ENCODE measurements around the gene NDRG4. TPM values are rescaled to one million over a fixed set of nuclear protein-coding genes. Genes with fewer than 3 reads are reported as not detected.
A peak's percentile ranks its signal among the peaks of the same experiment; 100 is the strongest.

NDRG4 gene
- total RNA-seq, 4 donors from 2014 or later, result 0.60 to 64.7 (median 4.4) TPM

DNA sequence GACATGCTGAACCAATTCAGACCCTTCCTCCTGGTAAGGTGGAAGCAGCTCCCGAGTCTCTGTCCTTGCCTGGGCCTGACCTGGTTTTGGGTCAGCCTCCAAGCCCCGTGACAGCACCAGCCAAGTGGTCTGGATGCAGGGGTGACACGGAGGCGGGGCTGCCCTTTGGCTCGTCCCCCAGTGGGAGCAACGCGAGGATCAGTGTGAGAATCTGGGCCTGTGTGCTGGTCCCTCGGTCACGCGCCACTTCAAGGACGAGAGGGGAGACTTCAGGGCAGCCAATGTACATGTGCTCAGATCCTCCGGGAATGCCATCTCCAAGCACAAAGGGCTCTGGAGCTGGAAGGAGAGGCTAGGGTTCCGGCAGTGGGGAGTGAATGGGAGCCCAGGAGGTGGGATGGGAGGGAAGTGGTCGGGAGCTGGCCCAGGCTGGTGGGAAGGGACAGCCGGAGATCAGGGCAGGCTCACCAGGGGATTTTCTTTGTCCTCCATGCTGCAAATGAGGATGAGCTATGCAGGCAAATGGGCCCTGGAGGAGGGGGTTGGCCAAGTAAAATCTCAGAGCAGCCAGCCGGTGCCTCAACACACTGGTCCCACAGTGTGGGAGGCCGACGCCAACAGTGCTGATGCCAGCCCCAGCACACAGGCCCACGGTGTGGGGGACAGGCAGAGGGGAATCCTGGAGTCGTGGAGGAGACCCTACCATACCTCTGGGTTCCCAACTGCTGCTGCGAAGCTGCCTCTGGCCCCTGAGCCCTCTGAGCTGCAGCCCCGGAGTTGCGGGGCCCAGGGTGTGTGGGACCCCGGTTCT lies 4.2 kb upstream of the NDRG4 start:
- DNase-seq, result no peak
- Histone ChIP-seq H3K27me3 (peaks cover 15% of the 10 kb centered on the region), H3K36me3 (no peaks in the 10 kb centered on the region), H3K4me1 (peaks cover 0 to 10% (median 2%) of the 10 kb centered on the region in 4 donors), H3K4me3 (no peak overlapping the region), H3K9me3 (no peaks in the 10 kb centered on the region), H3K27ac (peak overlapping the region in 2 of 4 donors; percentile 16 to 29)
- in situ Hi-C loops (cut with MboI; ENCODE audit: low pct_ligation_motif_present in 1 of 4, low pct_unique_long_range_greater_than_20kb in 1 of 4, low sequenced_read_pairs in 3 of 4) (loop anchor here in 1 of 4 donors (25.0 kb wide), 1 partner anchor 483 kb away; the partner anchor contains the start of genes USB1 and ZNF319), intact Hi-C loops (cut with DNase I; ENCODE audit: low total_unique reads) (no loop called here)
- no peak for TF ChIP-seq POLR2AphosphoS5 (IDR thresholded peaks at IDR 0.05)
- TF ChIP-seq EP300 (IDR thresholded peaks at IDR 0.05; ENCODE audit: low read depth), result no peak
- TF ChIP-seq POLR2A (IDR thresholded peaks at IDR 0.05), result no peak
- TF ChIP-seq, protein P1, sequence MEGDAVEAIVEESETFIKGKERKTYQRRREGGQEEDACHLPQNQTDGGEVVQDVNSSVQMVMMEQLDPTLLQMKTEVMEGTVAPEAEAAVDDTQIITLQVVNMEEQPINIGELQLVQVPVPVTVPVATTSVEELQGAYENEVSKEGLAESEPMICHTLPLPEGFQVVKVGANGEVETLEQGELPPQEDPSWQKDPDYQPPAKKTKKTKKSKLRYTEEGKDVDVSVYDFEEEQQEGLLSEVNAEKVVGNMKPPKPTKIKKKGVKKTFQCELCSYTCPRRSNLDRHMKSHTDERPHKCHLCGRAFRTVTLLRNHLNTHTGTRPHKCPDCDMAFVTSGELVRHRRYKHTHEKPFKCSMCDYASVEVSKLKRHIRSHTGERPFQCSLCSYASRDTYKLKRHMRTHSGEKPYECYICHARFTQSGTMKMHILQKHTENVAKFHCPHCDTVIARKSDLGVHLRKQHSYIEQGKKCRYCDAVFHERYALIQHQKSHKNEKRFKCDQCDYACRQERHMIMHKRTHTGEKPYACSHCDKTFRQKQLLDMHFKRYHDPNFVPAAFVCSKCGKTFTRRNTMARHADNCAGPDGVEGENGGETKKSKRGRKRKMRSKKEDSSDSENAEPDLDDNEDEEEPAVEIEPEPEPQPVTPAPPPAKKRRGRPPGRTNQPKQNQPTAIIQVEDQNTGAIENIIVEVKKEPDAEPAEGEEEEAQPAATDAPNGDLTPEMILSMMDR (IDR thresholded peaks at IDR 0.05), result no peak
- 53 to 75% methylated on average over 6 to 24 of the region's 24 CpGs for WGBS, 2 donors (ENCODE audit: low coverage in 1 of 2)

DNA sequence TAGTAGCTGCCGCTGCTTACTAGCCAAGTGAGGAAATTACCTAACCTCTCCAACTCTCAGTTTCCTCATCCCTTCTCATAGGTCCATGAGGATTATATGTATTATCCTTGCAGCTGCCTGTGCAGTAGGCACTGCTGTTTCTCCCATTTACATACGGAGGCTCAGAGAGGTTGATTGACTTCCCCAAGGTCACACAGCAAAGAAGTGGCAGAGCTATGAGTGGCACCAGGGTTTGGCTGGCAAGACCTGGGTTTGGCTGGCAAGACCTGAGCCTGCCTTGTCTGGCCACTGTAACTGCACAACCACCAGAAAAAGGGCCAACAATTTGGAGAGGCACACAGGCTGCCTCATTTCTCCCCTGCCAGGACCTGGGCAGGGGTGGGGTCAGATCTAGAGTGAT lies 2.5 kb upstream of the NDRG4 start:
- intact Hi-C loops (cut with DNase I; ENCODE audit: low total_unique reads) (no loop called here), in situ Hi-C loops (cut with MboI; ENCODE audit: low pct_ligation_motif_present in 1 of 4, low pct_unique_long_range_greater_than_20kb in 1 of 4, low sequenced_read_pairs in 3 of 4) (loop anchor here in 1 of 4 donors (25.0 kb wide), 1 partner anchor 485 kb away; the partner anchor contains the start of genes USB1 and ZNF319)
- no peak for DNase-seq
- peaks cover 32% of the 10 kb centered on the region for H3K27me3 ChIP-seq
- no peaks in the 10 kb centered on the region for H3K36me3 ChIP-seq
- no peak for TF ChIP-seq POLR2A (IDR thresholded peaks at IDR 0.05)
- TF ChIP-seq POLR2AphosphoS5 (IDR thresholded peaks at IDR 0.05), result no peak
- no peak for TF ChIP-seq EP300 (IDR thresholded peaks at IDR 0.05; ENCODE audit: low read depth)
- TF ChIP-seq, protein P1 (IDR thresholded peaks at IDR 0.05), result no peak
- H3K9me3 ChIP-seq, result no peaks in the 10 kb centered on the region
- WGBS, 2 donors (ENCODE audit: low coverage in 1 of 2), result 72% methylated on average over 2 of the region's 2 CpGs; no CpG with 5 or more reads in 1 of the 2 donors
- H3K27ac ChIP-seq, result no peak overlapping the region
- no peak overlapping the region for H3K4me3 ChIP-seq
- H3K4me1 ChIP-seq, result peaks cover 9 to 21% (median 12%) of the 10 kb centered on the region in 4 donors

DNA sequence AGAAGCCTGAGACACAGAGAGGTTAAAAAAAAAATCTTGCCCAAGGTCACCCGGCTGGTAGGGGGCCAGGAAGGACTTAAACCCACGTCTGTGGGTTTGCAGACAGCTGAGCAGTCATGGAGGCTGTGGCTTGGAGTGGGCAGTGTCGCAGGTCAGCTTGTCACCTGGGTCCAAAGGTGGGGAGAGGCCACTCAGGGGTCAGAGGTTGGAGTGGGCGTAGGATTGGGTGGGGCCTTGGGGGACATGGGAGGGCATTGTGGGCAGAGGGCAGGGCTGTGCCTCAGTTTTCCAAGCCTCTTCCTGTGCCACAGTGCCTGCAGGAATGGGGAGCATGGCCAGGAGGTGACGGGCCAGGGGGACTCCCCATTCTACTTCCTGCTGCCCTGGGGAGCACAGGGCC lies 2.0 kb upstream of the NDRG4 start:
- Histone ChIP-seq H3K4me1 (peaks cover 9 to 21% (median 12%) of the 10 kb centered on the region in 4 donors), H3K4me3 (no peak overlapping the region), H3K9me3 (no peaks in the 10 kb centered on the region), H3K27ac (no peak overlapping the region), H3K27me3 (peaks cover 36% of the 10 kb centered on the region), H3K36me3 (no peaks in the 10 kb centered on the region)
- intact Hi-C loops (cut with DNase I; ENCODE audit: low total_unique reads), result no loop called here
- 44% methylated on average over 5 of the region's 5 CpGs; no CpG with 5 or more reads in 1 of the 2 donors for WGBS, 2 donors (ENCODE audit: low coverage in 1 of 2)
- in situ Hi-C loops (cut with MboI; ENCODE audit: low pct_ligation_motif_present in 1 of 4, low pct_unique_long_range_greater_than_20kb in 1 of 4, low sequenced_read_pairs in 3 of 4), result loop anchor here in 1 of 4 donors (25.0 kb wide), 1 partner anchor 486 kb away; the partner anchor contains the start of genes USB1 and ZNF319
- TF ChIP-seq POLR2AphosphoS5 (IDR thresholded peaks at IDR 0.05), result no peak
- no peak for TF ChIP-seq POLR2A (IDR thresholded peaks at IDR 0.05)
- TF ChIP-seq, protein P1 (IDR thresholded peaks at IDR 0.05), result no peak
- no peak for TF ChIP-seq EP300 (IDR thresholded peaks at IDR 0.05; ENCODE audit: low read depth)
- DNase-seq, result no peak

DNA sequence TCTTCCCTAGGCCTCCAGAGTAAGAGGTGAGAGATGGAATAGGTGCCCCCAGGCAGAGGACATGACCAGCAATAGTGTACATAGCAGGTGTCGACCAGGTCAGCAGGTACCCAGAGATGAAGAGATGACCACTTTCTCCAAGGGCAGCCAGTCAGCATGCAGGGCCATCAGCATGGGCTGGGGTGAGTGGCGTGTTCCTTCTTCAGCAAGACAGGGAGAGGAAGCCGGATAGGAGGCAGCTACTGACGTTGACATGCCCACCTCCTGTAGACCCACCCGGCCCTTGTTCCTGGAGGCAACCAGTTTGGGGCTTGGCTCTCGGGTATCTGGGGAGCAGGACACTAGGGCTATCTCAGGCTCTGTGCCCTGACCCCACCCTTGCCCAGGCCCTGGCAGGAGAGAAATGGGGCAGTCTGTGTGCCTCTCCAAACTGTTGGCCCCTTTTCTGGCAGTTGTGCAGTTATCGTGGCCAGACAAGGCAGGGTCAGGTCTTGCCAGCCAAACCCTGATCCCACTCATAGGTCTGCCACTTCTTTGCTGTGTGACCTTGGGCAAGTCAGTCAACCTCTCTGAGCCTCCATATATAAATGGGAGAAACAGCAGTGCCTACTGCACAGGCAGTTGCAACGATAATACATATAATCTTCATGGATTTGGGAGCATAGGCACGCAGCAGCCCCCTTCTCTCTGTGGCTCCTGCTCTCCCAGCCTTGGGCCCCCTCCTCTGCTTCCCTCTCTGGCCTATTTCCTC lies 1.4 kb upstream of the NDRG4 start:
- Histone ChIP-seq H3K4me1 (peaks cover 9 to 21% (median 12%) of the 10 kb centered on the region in 4 donors), H3K9me3 (no peaks in the 10 kb centered on the region), H3K4me3 (no peak overlapping the region), H3K27me3 (peaks cover 42% of the 10 kb centered on the region), H3K36me3 (no peaks in the 10 kb centered on the region), H3K27ac (no peak overlapping the region)
- 62% methylated on average over 9 of the region's 9 CpGs; no CpG with 5 or more reads in 1 of the 2 donors for WGBS, 2 donors (ENCODE audit: low coverage in 1 of 2)
- no peak for TF ChIP-seq POLR2A (IDR thresholded peaks at IDR 0.05)
- TF ChIP-seq EP300 (IDR thresholded peaks at IDR 0.05; ENCODE audit: low read depth), result no peak
- TF ChIP-seq, protein P1 (IDR thresholded peaks at IDR 0.05), result no peak
- TF ChIP-seq POLR2AphosphoS5 (IDR thresholded peaks at IDR 0.05), result no peak
- in situ Hi-C loops (cut with MboI; ENCODE audit: low pct_ligation_motif_present in 1 of 4, low pct_unique_long_range_greater_than_20kb in 1 of 4, low sequenced_read_pairs in 3 of 4), result loop anchor here in 1 of 4 donors (25.0 kb wide), 1 partner anchor 486 kb away; the partner anchor contains the start of genes USB1 and ZNF319
- intact Hi-C loops (cut with DNase I; ENCODE audit: low total_unique reads), result no loop called here
- DNase-seq, result no peak

Measured in transverse colon (tissue), 4 donors.